Activated T-cell treated with anti-CD3 and anti-CD28 coated beads for 24 hours (primary cell): Measurements from ENCODE around the gene UTRN.

Source experiments
- DNase-seq: peaks from one replicate; pipeline ENCODE4 v3.0.0-alpha.2; 2020; ENCODE audit warnings: low read depth

Gene UTRN

DNA sequence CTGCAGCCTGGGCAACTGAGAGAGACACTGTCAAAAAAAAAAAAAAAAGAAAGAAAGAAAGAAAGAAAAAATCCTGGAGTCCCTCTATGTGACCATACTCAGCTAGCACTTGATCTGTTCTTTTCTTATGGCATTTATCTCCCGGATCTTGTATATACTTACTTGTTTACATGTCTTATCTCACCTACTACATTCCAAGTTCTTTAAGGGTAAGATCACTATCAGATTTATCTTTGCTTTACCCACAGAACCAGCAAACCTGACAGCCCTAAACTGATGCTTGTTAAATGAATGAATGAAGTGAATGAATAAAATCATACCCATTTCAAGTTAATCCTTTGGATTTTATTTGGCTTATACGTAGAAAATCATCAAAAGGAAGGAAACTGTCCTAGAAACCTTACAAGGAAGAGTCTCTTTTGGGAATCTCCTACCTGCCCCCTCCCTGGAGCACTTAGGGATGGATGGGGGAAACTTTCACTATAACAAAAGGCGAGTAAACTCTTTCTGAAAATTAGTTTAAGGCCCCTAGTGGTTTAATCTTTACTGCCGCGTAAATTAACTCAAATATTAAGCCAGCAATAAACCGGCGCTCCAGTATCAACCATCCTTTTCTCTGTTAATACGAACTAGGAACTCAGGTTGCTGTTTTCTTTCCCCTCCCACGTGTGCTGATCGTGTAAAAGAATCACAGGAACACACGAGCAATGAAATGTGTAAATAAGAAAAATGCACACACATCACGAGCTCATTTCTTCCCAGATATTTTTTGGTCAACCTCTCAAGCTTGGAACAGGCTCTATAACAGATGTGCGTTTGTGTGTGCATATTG lies 1.3 kb upstream of the UTRN start:
- DNase-seq, result no peak

DNA sequence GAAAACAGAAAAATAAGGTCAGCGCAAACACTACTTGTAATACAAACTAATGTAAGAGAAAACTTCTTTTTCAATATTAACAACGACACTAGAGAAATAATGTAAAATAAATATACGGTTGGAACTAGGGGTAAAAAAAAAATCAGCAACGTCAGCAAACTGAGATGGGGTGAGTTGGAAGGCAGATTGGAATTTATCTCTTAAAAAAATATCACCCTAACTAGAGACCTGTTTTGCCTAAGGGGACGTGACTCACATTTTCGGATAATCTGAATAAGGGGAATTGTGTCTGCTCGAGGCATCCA lies 705 bp upstream of the UTRN start:
- DNase-seq, result no peak

DNA sequence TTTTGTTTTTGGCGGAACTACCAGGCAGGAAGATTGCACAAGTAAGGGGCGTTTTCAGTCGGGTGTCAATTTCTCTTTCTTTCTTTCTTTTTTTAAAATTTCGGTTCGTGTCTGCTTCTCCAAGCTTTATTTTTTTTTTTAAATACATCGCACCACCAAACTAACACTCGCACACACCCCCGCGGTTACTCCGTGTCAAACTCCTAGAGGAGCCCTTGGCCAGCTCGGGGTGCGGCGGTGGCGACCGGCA lies 338 bp downstream of the UTRN start:
- no peak for DNase-seq

DNA sequence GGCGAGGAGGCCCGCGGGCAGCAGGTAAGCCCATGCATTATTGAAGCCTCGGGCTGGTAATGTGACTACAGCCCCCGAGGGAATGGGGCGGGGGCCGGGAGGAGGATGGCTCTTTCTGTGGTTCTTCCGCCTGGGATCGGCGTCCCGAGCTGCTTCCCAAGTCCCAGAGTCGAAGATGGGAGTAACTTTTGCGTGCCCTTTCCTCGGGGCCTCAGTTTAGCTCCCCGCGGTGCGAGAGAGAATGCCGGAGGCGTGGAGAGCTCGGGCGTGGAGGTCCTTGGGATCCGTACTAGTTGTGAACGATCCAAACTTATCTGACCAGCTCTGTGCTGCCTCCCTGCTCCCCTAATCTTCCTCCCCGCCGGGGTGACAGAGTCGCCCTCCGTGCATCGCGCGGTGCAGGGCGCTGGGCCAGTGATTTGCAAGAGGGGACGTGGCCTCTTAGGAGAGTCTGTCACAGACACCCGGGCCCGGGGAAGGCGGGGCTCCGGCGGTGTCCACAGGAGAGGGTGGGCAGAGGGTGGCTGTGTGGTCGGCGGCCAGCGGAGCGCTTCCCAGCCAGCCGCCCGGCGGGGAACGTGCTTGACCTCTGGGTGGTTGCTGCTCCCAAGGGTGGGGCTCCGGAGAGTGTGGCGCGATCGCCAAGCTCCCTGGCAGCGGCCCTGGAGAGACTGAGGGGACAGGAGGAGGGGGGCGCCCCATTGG lies 815 bp downstream of the UTRN start:
- DNase-seq, result no peak

DNA sequence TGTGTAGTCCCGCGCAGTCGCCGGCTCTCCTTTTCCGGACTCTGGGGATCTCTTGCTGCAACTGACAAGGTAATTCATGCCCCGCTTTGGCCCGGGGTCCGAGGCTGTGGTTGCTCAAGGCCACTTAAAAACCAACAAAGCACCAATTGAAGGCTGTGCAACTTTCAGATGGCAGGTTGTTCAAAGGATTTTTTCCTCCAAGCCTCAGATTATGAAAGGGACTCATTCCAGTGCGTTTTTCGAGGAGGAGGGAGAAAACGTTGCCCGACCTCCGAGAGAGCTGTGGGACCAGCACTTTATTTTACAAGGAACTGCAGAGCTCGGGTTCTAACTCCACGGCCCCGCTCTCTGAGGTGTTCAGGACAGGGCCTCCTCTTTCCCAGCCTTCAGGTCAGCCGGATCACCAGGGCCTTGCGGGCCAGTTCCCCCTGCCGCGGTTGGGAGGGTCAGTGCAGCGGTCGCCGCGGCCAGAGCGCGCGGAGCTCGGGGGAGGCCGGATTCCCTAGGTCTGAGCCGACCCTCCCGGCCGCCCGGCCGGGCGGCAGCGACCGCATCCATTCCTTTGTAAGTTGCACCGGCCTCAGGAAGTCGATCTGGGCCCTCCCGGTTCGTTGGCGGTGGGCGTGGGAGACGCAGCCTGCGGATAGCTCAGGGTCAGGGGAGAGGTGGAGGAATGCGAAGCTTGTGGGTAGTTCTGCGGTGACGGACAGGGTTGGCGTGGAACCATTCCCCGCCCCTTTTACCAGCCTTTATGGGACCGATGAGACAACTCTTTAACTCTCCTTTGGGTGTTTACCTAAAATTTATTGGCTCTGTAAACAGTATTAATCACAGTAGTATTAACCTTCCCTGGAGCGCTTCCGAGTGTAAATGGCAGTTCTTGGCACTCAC lies 1.6 kb downstream of the UTRN start:
- DNase-seq, result no peak

DNA sequence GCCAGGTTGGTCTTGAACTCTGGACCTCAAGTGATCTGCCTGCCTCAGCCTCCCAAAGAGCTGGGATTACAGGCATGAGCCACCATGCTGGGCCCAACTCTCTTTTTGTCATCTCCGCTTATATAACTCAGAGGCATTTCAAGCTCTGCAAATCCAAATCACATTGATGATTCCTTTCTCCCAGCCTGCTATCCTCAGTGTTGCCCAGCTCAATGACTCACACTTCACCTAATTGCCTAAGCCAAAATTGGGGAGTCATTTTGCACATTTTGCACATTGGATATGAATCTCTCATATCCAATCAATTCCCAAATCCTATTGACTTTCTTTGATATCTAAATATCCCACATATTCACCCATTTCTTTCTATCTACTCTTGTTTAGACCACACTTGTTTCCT lies 3.9 kb downstream of the UTRN start:
- no peak for DNase-seq

DNA sequence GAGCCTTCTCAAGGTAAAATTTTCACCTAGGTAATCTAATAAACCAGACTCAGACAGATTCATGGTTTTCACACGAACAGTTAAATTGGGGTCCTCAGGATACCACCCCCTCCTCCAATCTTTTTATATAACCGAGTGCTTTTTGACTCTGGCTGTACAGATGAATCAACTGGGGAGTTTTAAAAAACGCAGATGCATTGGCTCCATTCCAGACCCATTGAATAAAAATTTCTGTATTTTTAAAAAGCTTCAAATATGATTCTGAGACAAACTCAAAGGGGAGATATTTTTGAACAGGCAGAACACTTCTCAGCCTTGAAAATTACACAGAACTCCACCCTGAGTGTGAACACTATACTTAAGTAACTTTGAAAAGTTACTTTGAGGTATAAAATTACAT lies 7.2 kb downstream of the UTRN start:
- no peak for DNase-seq

DNA sequence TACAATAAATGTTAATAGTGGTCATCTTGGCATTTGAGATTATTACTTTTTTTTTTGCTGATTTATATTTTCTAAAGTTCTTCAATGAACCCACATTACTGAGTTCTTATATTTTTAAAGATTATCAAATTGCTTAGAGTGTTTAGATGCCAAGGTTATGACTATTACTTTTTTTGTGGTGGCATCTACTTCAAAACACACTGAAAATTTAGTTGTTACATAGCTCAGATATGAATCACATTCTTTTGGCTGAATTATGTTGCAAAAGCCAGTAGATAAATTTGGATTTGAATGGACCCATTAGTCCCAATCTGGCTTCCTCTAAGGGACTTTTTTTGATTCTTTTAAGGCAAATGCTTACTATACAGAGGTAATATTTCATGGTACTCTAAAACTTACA lies 8.9 kb downstream of the UTRN start:
- DNase-seq, result no peak

DNA sequence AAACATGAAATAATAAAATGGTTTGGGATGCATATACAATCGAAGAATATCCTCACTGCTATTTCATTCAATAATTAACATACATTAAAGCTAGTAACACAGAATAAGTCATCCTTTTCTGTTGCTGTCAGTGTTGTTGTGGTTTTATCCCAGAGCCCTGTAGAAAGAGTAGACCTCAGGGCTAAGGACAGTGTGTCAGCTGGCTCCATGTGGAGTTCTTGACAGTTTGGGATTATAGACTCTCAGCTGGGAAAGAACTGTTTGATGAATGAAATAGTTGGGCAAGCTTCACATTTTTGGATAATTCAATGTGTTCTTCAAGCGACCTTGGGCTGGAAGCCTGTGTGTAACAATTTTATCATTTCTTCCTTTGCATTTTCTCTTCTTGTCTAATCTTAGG lies 10.1 kb downstream of the UTRN start:
- DNase-seq, result no peak

DNA sequence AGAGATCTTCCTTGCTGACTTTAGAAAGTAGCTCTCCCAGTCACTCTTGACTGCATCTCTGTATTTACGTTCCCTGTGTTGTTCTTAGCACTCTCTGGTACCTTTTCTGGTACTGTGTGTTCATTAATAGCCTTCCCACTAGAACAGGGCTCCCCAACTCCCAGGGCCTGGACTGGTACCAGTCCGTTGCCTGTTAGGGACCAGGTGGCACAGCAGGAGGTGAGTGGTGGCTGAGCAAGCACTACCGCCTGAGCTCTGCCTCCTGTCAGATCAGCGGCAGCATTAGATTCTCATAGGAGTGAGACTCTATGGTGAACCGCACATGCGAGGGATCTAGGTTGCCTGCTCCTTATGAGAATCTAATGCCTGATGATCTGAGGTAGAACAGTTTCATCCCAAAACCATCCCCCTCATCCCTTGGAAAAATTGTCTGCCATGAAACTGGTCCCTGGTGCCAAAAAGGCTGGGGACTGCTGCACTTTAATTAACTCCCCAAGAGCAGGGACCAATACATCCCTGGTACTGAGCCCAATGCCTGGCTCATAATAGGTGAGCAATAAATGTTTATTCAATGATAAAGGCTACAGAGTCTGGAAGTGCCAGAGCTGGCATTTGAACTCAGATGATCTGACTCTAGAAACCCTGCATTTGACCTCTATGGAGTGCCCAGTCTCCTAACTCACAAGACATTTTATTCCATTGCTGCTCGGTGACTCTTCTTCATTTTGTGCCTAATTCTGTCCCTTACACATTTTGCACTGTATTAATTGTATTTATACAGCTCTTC lies 11.0 kb downstream of the UTRN start:
- DNase-seq, result no peak

DNA sequence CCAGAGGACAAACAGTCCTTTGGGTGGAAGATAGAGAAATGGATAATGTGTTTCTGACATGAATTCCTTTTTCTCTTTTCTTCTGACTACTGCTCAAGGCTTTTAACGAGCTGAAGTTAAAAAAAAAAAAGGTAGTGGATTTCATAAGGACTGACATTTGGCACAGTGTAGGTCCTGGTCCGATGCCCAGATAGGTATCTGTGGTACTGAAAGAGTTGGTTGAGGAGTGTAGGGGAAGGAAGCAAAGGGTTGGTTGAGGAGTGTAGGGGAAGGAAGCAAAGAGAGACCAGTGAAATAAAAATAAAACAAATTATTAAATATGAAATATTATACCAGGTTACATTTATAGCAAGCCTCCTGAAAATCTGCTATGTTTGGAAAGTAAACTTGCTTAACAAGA lies 11.8 kb downstream of the UTRN start:
- no peak for DNase-seq

DNA sequence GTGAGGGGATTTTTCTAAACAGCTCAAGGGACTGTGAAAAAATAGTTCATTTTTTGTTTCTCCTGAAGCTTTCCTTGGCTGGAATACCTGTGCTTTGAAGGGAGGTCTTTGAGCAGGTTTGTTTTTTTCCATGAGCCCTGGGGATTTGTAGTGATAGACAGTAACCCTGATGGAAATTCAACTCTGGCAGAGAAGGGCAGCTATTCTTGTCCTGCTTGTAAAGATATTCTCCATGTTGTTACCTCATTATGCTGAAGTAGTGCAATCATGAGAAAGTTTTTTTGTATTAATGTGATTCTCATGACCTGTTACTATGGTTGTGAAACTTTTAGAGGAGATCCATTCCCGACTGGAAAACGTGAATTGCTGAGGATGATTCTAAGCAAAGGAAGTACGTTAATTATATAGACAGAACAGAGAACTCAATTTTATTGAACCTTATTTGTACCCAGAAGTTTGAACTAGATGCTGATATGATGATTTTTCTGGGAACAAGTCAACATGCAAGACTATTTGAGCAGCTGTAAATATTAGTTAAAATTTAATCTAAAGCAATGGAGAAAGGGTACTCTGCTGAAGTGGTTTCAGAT lies 12.5 kb downstream of the UTRN start:
- DNase-seq, result no peak

DNA sequence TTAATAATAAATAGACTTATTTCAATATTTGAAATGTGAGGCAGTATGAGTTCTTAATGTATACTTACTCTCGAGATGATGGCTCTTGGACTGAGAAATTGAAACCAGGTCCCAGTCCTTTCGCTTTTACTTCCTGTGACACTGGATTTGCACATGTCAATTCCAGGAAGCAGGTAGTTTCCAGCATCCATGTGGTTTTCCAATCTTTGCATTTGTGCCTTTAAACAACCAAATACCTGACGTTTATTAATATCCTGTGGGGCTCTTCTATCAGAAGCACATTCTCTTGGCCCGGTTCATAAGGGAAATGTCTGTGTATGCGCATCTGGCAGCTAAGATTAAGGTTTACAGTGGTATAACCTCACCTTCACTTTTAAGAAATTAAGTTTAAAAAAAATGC lies 13.1 kb downstream of the UTRN start:
- no peak for DNase-seq

DNA sequence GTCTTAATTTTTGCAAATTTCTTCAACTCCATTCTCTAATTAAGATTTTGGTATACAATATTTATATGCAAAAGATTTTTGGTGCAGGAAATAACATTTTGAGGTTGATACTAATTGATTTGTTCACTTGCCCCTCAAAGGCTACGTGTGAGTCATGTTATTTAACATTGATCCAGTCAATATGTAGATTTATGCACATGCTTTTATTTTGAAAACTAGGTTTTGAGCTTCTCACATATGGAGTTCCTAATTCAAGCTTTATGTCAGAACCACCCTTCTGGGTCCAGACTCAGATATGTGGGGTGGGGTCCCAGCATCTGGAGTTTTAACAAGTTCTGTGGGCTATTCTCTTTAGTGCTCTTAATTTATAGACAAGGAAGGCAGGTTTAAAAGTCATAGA lies 13.8 kb downstream of the UTRN start:
- no peak for DNase-seq

DNA sequence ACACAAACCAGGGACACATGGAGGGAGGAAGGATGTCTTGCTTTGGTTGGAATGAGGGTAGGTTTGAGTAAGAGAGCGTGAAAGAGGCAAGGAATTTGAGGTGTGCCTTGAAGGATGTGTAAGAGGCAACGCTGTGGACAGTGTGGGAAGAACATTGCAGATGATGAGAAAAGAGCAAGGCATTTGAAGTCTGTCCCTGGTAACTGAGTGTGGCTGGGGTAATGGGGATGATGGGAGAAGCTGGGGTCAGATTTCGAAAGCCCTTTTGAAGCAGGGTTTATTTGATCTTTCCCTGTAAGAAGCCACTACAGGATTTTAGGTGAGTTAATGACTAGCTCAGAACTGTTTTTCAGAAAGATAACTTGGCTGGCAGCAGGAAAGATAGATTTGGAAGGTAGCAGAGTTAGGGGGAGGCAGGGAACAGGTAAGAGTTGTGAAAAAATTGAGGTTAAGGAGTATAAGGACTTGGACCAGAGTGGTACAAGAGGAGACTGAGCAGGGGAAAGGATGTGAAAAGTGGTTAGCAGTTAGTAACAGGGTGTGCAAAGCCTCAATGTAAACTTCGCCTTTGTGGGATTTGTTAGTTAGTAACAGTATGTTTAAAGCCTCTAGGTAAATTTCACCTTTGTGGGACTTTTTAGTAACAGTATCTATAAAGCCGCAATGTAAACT lies 17.7 kb downstream of the UTRN start:
- DNase-seq, result no peak

DNA sequence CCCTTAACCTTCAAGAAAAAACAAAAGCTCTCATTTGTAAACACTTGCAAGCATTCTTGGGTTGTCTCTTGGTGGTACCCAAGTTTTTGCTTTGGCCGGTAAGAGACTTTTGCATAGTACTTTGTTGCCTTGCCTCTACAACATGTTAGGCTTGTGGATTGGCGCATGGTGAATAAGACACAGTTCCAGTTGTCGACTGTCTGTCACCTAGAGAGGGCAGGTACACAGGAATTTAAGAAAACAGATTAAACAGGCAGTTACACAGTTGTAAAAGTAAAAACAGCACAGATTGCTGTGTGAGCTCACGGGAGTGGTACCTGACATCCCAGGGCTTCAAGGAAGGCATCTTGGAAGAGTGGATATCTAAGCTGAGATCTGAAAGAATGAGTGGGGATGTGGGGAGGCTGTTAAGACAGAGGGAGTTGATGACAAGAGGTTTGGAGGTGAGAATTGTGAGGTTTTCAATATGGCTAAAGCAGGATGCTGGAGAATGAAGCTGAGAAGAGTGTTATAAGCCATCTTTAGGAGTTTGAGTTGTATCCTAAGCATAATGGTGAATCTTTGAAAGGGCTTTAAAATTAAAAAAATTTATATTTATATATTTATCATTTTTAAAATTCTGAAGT lies 19.2 kb downstream of the UTRN start:
- no peak for DNase-seq

DNA sequence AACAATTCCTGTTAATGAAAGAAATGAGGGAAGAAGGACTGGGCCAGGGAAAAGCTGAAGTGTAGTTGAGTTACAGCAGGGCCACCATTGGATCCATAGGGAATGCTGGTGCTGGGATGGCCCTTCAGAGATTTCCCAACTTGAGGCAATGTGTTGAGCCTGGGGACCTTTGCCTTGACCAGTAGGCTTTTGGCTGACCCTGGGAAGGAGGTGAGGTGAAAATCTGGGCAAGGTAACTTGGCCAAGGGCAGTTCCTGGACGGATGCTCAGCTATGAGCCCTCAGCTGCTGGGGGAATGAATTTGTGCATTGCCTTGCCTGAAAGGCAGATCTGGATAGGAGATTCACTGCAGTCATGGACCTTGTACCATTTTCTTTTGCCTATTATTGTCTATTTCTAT lies 20.4 kb downstream of the UTRN start:
- no peak for DNase-seq

DNA sequence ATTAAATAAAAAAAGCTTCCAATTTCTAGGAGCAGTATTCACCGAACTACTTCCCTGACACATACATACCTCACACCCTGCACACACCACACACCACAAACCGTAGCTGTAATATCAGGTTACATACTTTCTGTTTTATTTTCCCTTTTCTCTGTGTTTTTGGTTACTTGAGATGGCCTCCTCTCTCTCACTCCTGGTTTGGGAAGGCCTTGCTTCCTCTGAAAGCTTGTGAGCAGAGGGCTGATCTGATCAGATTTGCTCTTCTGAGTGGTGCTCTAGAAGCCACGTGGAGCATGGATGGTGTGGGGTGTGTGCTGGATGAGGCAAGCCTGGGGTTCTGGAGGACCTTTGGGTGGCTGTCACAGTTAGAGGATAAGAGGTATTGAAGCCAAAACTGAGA lies 20.9 kb downstream of the UTRN start:
- DNase-seq, result no peak

DNA sequence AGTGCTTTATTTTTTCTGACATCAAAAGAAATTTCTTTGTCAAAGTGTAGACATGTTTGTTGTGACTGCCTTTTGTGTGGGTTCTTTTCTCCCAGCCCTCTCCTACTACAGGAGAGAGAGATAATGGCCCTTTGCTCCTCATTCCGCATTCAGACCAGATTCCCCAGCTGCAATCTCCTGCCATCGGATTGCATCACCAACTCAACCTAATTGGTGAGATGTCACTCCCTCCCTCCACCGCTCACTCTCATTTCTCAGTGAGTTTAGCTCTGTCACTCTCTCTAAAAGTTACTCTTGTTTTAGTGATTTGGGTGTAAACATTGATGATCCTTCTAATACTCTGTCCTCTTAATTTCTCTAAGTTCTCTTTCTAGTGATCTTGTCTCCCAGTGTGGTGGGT lies 22.7 kb downstream of the UTRN start:
- DNase-seq, result no peak

DNA sequence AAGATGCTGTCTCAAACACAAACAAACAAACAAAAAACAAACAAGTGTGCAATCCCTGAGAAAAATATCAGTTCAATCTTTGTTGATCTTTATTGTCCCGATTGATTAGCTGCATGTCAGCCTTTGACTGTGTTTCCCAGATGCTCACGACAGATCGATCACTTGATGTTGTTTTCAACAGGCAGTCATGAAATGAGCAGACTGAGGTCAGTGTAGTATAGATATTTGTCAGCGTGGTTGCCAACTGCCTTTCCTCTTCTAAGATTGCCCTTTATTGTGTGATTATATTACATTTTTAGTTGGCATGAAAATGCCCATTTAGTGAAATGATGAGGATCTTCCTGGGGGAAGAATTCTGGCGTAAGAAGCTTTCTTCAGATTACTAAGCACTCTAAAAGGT lies 25.6 kb downstream of the UTRN start:
- no peak for DNase-seq

DNA sequence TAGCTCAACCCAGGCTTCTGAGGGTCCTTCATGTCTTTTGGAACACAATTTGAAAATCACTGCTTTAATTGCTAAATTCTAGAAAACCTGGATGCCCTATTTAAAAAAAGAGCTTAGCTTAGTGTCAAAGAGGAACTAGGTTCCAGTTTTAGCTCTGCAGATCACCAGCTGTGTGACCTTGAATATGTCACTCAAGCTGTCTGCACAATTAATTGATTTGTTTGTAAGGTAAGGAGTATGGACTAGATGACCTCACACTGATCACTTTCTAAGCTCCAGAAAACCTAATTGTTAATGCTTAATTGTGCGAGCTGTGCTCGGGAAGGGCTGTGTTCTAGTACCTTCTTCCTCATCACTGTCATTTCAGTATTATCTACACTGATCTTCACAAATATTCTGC lies 26.2 kb downstream of the UTRN start:
- DNase-seq, result no peak
